T-cell (primary cell): ENCODE data around the gene FAM50A. TPM values are rescaled to one million over a fixed set of nuclear protein-coding genes. Genes with fewer than 3 reads are reported as not detected.

Source experiments
- ATAC-seq, 4 experiments: fragments of 200-7000 bp in 3 of 4; fragments of 150-1000 bp in 1 of 4; cut with Tn5 transposase; replicated peaks in 1 of 4; 1 replicate in 3 of 4; 2 replicates in 1 of 4; pipeline ENCODE4 v1.10.0; 2021; ENCODE audit warnings: moderate library complexity in 3 of 4, mild to moderate bottlenecking in 2 of 4, moderate number of reproducible peaks in 1 of 4
- CTCF ChIA-PET, 2 donors: fragments of 300-600 bp; sonication (Branson Sonifier 250); formaldehyde crosslinking; loops; one replicate each; lab custom pipeline; 2022; ENCODE audit warnings: antibody characterized with exemption in 2 of 2; lab: Charles Lee
- POLR2A ChIA-PET, 2 donors: fragments of 300-600 bp; sonication (Branson Sonifier 250); formaldehyde crosslinking; loops; one replicate each; lab custom pipeline; 2022; ENCODE audit warnings: antibody characterized with exemption in 2 of 2; lab: Charles Lee
- DNase-seq, 35 experiments: peaks; one replicate each; pipeline versions ENCODE4 v3.0.0 to v3.0.0-alpha.2; 2013 to 2023
- H3K27ac ChIP-seq: one replicate; pipeline ENCODE4 v1.5.1; 2013; ENCODE audit warnings: low read length
- H3K27me3 ChIP-seq, 2 experiments: replicated peaks in 1 of 2; 1 replicate in 1 of 2; 2 replicates in 1 of 2; pipeline versions ENCODE4 v1.6.1 to v1.7.0; 2013; ENCODE audit warnings: low read length in 1 of 2, mixed read lengths in 1 of 2; ENCODE audit not compliant: control insufficient read depth in 2 of 2, insufficient read depth in 2 of 2; ENCODE audit errors: extremely low read depth in 1 of 2
- H3K36me3 ChIP-seq, 2 donors: 1 replicate in 1 of 2; 2 replicates in 1 of 2; pipeline versions ENCODE4 v1.6.1 to v1.7.0; 2013; ENCODE audit warnings: low read length in 1 of 2; ENCODE audit not compliant: control insufficient read depth in 2 of 2, insufficient read depth in 1 of 2; ENCODE audit errors: extremely low read depth in 1 of 2
- H3K4me1 ChIP-seq, 2 experiments: 1 replicate in 1 of 2; 2 replicates in 1 of 2; pipeline versions ENCODE4 v1.6.1 to v1.7.0; 2013; ENCODE audit warnings: low read length in 2 of 2, mixed read lengths in 1 of 2; ENCODE audit not compliant: insufficient read depth in 2 of 2, control insufficient read depth in 1 of 2; ENCODE audit errors: extremely low read depth in 1 of 2
- H3K4me3 ChIP-seq, 2 donors: 1 replicate in 1 of 2; 2 replicates in 1 of 2; pipeline versions ENCODE4 v1.5.1 to v1.7.0; 2013; ENCODE audit warnings: mild to moderate bottlenecking in 2 of 2, low read length in 1 of 2, moderate library complexity in 1 of 2; ENCODE audit not compliant: control insufficient read depth in 1 of 2; ENCODE audit errors: extremely low read depth in 1 of 2
- H3K9me3 ChIP-seq: 2 replicates; pipeline ENCODE4 v1.7.0; 2013
- H3K27ac Mint-ChIP-seq, 2 donors: one replicate each; pipeline ENCODE4 v1.8.0; 2020 to 2021; ENCODE audit warnings: mild to moderate bottlenecking in 2 of 2, mixed read lengths in 2 of 2
- H3K27me3 Mint-ChIP-seq, 2 donors: one replicate each; pipeline ENCODE4 v1.8.0; 2021 to 2022; ENCODE audit warnings: mixed read lengths in 2 of 2
- H3K36me3 Mint-ChIP-seq: one replicate; pipeline ENCODE4 v1.8.0; 2021; ENCODE audit warnings: mixed read lengths
- H3K4me1 Mint-ChIP-seq, 3 donors: one replicate each; pipeline ENCODE4 v1.8.0; 2020 to 2022; ENCODE audit warnings: mixed read lengths in 3 of 3, mild to moderate bottlenecking in 1 of 3
- H3K4me3 Mint-ChIP-seq, 3 donors: one replicate each; pipeline ENCODE4 v1.8.0; 2020 to 2022; ENCODE audit warnings: mild to moderate bottlenecking in 3 of 3, mixed read lengths in 3 of 3, moderate library complexity in 3 of 3
- H3K9me3 Mint-ChIP-seq, 3 donors: one replicate each; pipeline ENCODE4 v1.8.0; 2020 to 2022; ENCODE audit warnings: mixed read lengths in 3 of 3
- WGBS: methylation state at CpG from one replicate; pipeline ENCODE4 v1.1.5; 2013; ENCODE audit warnings: missing lambda C conversion rate; ENCODE audit not compliant: insufficient coverage; 5-methylcytosine and 5-hydroxymethylcytosine counted together
- total RNA-seq, 35 experiments: library from RNA in 6 of 35; stranded (reverse) in 6 of 35; fragments of 120-200 nt in 1 of 35; gene quantifications; one replicate each; pipeline versions ENCODE4 v1.2.1 to v1.2.4 and lab custom pipeline; 2013 to 2026

Gene FAM50A
- total RNA-seq, 5 donors from 2014 or later (not counting 1 experiment from before 2014, with no cell fraction given), result 34.9 to 60.5 (median 51.9) TPM

- ATAC-seq, result no peak
- H3K9me3 Mint-ChIP-seq, result no peaks in the 10 kb centered on the region
- H3K36me3 ChIP-seq, result peaks cover 9 to 53% of the 10 kb centered on the region in 2 donors
- H3K4me3 Mint-ChIP-seq, result no peak overlapping the region
- no peak for DNase-seq
- no peaks in the 10 kb centered on the region for H3K27me3 ChIP-seq
- H3K9me3 ChIP-seq, result no peaks in the 10 kb centered on the region
- no peaks in the 10 kb centered on the region for H3K27me3 Mint-ChIP-seq
- H3K4me1 ChIP-seq, result no peaks in the 10 kb centered on the region
- H3K27ac Mint-ChIP-seq, result no peak overlapping the region
- peaks cover 6% of the 10 kb centered on the region for H3K36me3 Mint-ChIP-seq
- POLR2A ChIA-PET, result no interaction called here
- 97% methylated on average over 5 of the region's 14 CpGs for WGBS
- H3K4me3 ChIP-seq, result no peak overlapping the region
- no peak overlapping the region for H3K27ac ChIP-seq
- CTCF ChIA-PET, result no interaction called here
- peaks cover 3 to 8% (median 7%) of the 10 kb centered on the region in 3 donors for H3K4me1 Mint-ChIP-seq
These were observed 21.7 kb downstream of the FAM50A start for GRCh38 chrX:154465601-154466000.

GRCh38 chrX:154466036-154466435, 22.1 kb downstream of the FAM50A start:
- Histone ChIP-seq H3K27ac (no peak overlapping the region), H3K36me3 (peaks cover 9 to 54% of the 10 kb centered on the region in 2 donors), H3K27me3 (no peaks in the 10 kb centered on the region), H3K9me3 (no peaks in the 10 kb centered on the region), H3K4me1 (no peaks in the 10 kb centered on the region), H3K4me3 (no peak overlapping the region)
- Mint-ChIP-seq H3K9me3 (no peaks in the 10 kb centered on the region), H3K27me3 (no peaks in the 10 kb centered on the region), H3K4me1 (peaks cover under 1 to 7% (median 5%) of the 10 kb centered on the region in 3 donors), H3K4me3 (no peak overlapping the region), H3K27ac (no peak overlapping the region), H3K36me3 (peaks cover 6% of the 10 kb centered on the region)
- DNase-seq (no peak), ATAC-seq (no peak)
- POLR2A ChIA-PET, result no interaction called here
- WGBS, result 100% methylated on average over 10 of the region's 32 CpGs
- CTCF ChIA-PET, result no interaction called here

- no peaks in the 10 kb centered on the region for H3K9me3 ChIP-seq
- no peaks in the 10 kb centered on the region for H3K27me3 ChIP-seq
- CTCF ChIA-PET, result no interaction called here
- WGBS, result 87% methylated on average over 4 of the region's 15 CpGs
- no peaks in the 10 kb centered on the region for H3K4me1 ChIP-seq
- H3K27ac ChIP-seq, result no peak overlapping the region
- peaks cover 0 to 2% (median 1%) of the 10 kb centered on the region in 3 donors for H3K4me1 Mint-ChIP-seq
- H3K27me3 Mint-ChIP-seq, result no peaks in the 10 kb centered on the region
- H3K27ac Mint-ChIP-seq, result no peak overlapping the region
- DNase-seq (no peak), ATAC-seq (no peak)
- POLR2A ChIA-PET, result no interaction called here
- H3K36me3 ChIP-seq, result peaks cover 6 to 57% of the 10 kb centered on the region in 2 donors
- no peak overlapping the region for H3K4me3 ChIP-seq
- peaks cover 6% of the 10 kb centered on the region for H3K36me3 Mint-ChIP-seq
- H3K4me3 Mint-ChIP-seq, result no peak overlapping the region
- no peaks in the 10 kb centered on the region for H3K9me3 Mint-ChIP-seq
These were observed 23.0 kb downstream of the FAM50A start for GRCh38 chrX:154466907-154467306.

- H3K4me1 Mint-ChIP-seq, result no peaks in the 10 kb centered on the region
- Histone ChIP-seq H3K9me3 (no peaks in the 10 kb centered on the region), H3K27me3 (no peaks in the 10 kb centered on the region), H3K4me3 (no peak overlapping the region), H3K4me1 (no peaks in the 10 kb centered on the region), H3K27ac (no peak overlapping the region), H3K36me3 (peaks cover 6 to 53% of the 10 kb centered on the region in 2 donors)
- POLR2A ChIA-PET, result no interaction called here
- CTCF ChIA-PET, result interaction anchor here in 1 of 2 donors (0.5 kb wide), 1 partner anchor 60 kb away, joined by 5 read pairs; no protein-coding TSS in a partner anchor
- no peak for ATAC-seq
- WGBS, result no CpG with 5 or more reads among the region's 21 CpGs
- H3K36me3 Mint-ChIP-seq, result peaks cover 6% of the 10 kb centered on the region
- DNase-seq, result no peak
- H3K27ac Mint-ChIP-seq, result no peak overlapping the region
- H3K9me3 Mint-ChIP-seq, result no peaks in the 10 kb centered on the region
- H3K27me3 Mint-ChIP-seq, result no peaks in the 10 kb centered on the region
- no peak overlapping the region for H3K4me3 Mint-ChIP-seq
These were observed 23.6 kb downstream of the FAM50A start for GRCh38 chrX:154467556-154467955.

- POLR2A ChIA-PET, result no interaction called here
- H3K4me1 Mint-ChIP-seq, result no peaks in the 10 kb centered on the region
- H3K4me3 Mint-ChIP-seq, result no peak overlapping the region
- H3K4me3 ChIP-seq, result no peak overlapping the region
- ATAC-seq (no peak), DNase-seq (no peak)
- CTCF ChIA-PET, result interaction anchor here in 1 of 2 donors (0.5 kb wide), 1 partner anchor 61 kb away, joined by 5 read pairs; no protein-coding TSS in a partner anchor
- no peaks in the 10 kb centered on the region for H3K27me3 Mint-ChIP-seq
- H3K27ac Mint-ChIP-seq, result no peak overlapping the region
- H3K27ac ChIP-seq, result no peak overlapping the region
- 97% methylated on average over 12 of the region's 23 CpGs for WGBS
- H3K4me1 ChIP-seq, result no peaks in the 10 kb centered on the region
- H3K9me3 Mint-ChIP-seq, result no peaks in the 10 kb centered on the region
- H3K9me3 ChIP-seq, result no peaks in the 10 kb centered on the region
- no peaks in the 10 kb centered on the region for H3K36me3 Mint-ChIP-seq
- peaks cover 6 to 51% of the 10 kb centered on the region in 2 donors for H3K36me3 ChIP-seq
- no peaks in the 10 kb centered on the region for H3K27me3 ChIP-seq
These were observed 24.3 kb downstream of the FAM50A start for GRCh38 chrX:154468217-154468616.

GRCh38 chrX:154469114-154469513, 25.2 kb downstream of the FAM50A start:
- CTCF ChIA-PET, result no interaction called here
- no peaks in the 10 kb centered on the region for H3K4me1 ChIP-seq
- H3K36me3 ChIP-seq, result peaks cover 6 to 51% of the 10 kb centered on the region in 2 donors
- Mint-ChIP-seq H3K9me3 (no peaks in the 10 kb centered on the region), H3K27me3 (no peaks in the 10 kb centered on the region), H3K27ac (no peak overlapping the region), H3K4me1 (no peaks in the 10 kb centered on the region), H3K4me3 (no peak overlapping the region), H3K36me3 (no peaks in the 10 kb centered on the region)
- no peaks in the 10 kb centered on the region for H3K27me3 ChIP-seq
- DNase-seq (no peak), ATAC-seq (no peak)
- H3K27ac ChIP-seq, result no peak overlapping the region
- no peak overlapping the region for H3K4me3 ChIP-seq
- POLR2A ChIA-PET, result no interaction called here
- 74% methylated on average over 6 of the region's 9 CpGs for WGBS
- H3K9me3 ChIP-seq, result no peaks in the 10 kb centered on the region

- no peaks in the 10 kb centered on the region for H3K9me3 Mint-ChIP-seq
- CTCF ChIA-PET, result no interaction called here
- 90% methylated on average over 15 of the region's 18 CpGs for WGBS
- H3K4me3 Mint-ChIP-seq, result no peak overlapping the region
- POLR2A ChIA-PET, result no interaction called here
- no peaks in the 10 kb centered on the region for H3K4me1 Mint-ChIP-seq
- no peaks in the 10 kb centered on the region for H3K27me3 Mint-ChIP-seq
- DNase-seq, result no peak
- no peaks in the 10 kb centered on the region for H3K4me1 ChIP-seq
- H3K36me3 ChIP-seq, result peaks cover 6 to 48% of the 10 kb centered on the region in 2 donors
- no peaks in the 10 kb centered on the region for H3K36me3 Mint-ChIP-seq
- no peak overlapping the region for H3K27ac ChIP-seq
- no peaks in the 10 kb centered on the region for H3K27me3 ChIP-seq
- H3K27ac Mint-ChIP-seq, result no peak overlapping the region
- no peaks in the 10 kb centered on the region for H3K9me3 ChIP-seq
- H3K4me3 ChIP-seq, result no peak overlapping the region
- no peak for ATAC-seq
These were observed 25.9 kb downstream of the FAM50A start for GRCh38 chrX:154469880-154470279.
